HEK293 (cell line): ENCODE data around the gene FAM184A.

ENCODE experiments used
- RBAK ChIP-seq: fragments of 450-650 bp; formaldehyde crosslinking; IDR thresholded peaks from 2 replicates; pipeline ENCODE4 v1.5.1; 2016; ENCODE audit warnings: missing biosample characterization, missing genetic modification characterization
- YY1 ChIP-seq: fragments of 450-650 bp; formaldehyde crosslinking; IDR thresholded peaks from 2 replicates; pipeline ENCODE4 v1.5.1; 2018; ENCODE audit warnings: missing biosample characterization, missing genetic modification characterization
- ZBTB11 ChIP-seq: fragments of 450-650 bp; formaldehyde crosslinking; conservative IDR thresholded peaks from 2 replicates; pipeline ENCODE4 v1.5.1; 2016; ENCODE audit warnings: low read depth, missing biosample characterization, missing genetic modification characterization
- ZNF366 ChIP-seq: fragments of 450-650 bp; formaldehyde crosslinking; conservative IDR thresholded peaks from 2 replicates; pipeline ENCODE4 v1.5.1; 2016; ENCODE audit warnings: missing biosample characterization, missing genetic modification characterization
- ZNF600 ChIP-seq: fragments of 450-650 bp; formaldehyde crosslinking; IDR thresholded peaks from 2 replicates; pipeline ENCODE4 v1.5.1; 2016; ENCODE audit warnings: missing biosample characterization, missing genetic modification characterization

GRCh38 chr6:118923035-118923434, 155.4 kb downstream of the FAM184A start:
- TF ChIP-seq YY1 (tag by site-specific recombination) (no peak), ZNF366 (tag by site-specific recombination) (no peak), RBAK (tag by site-specific recombination) (no peak), ZBTB11 (tag by site-specific recombination) (no peak), ZNF600 (tag by site-specific recombination) (no peak)
